Measurements from ENCODE around the gene HTR1E.
"Not testable (repeated sequence)": the region's sequence is repeated elsewhere in the genome, so short reads cannot be mapped to it uniquely, and the experiment has no call there.

The HTR1E gene

GRCh38 chr6:86937219-86938079 lies at the start of gene HTR1E:
HTR1E (plus strand) TSS chr6:86937528; CDS start chr6:87015335, 77,807 bp downstream.
- no peak for DNase-seq (ENCODE audit: low read depth)

- DNase-seq (ENCODE audit: low read depth): no peak
These were observed 49.0 kb upstream of the HTR1E start for GRCh38 chr6:86888301-86888700.

GRCh38 chr6:86897265-86897664 lies 40.1 kb upstream of the HTR1E start:
- not testable (repeated sequence) for DNase-seq (ENCODE audit: low read depth)

- no peak for DNase-seq (ENCODE audit: low read depth)
These were observed 23.5 kb upstream of the HTR1E start for GRCh38 chr6:86913795-86914194.

- no peak for DNase-seq (ENCODE audit: low read depth)
These were observed 20.9 kb upstream of the HTR1E start for GRCh38 chr6:86916393-86916792.

- not testable (repeated sequence) for DNase-seq (ENCODE audit: low read depth)
These were observed 10.2 kb upstream of the HTR1E start for GRCh38 chr6:86927138-86927537.

- DNase-seq (ENCODE audit: low read depth): not testable (repeated sequence)
These were observed 9.5 kb upstream of the HTR1E start for GRCh38 chr6:86927859-86928258.

- DNase-seq (ENCODE audit: low read depth): no peak
These were observed 3.0 kb upstream of the HTR1E start for GRCh38 chr6:86934365-86934764.

- DNase-seq (ENCODE audit: low read depth): no peak
These were observed 502 bp upstream of the HTR1E start for GRCh38 chr6:86936834-86937218.

GRCh38 chr6:86938814-86939213 lies 1.5 kb downstream of the HTR1E start:
- no peak for DNase-seq (ENCODE audit: low read depth)

GRCh38 chr6:86941461-86941860 lies 4.1 kb downstream of the HTR1E start:
- no peak for DNase-seq (ENCODE audit: low read depth)

- DNase-seq (ENCODE audit: low read depth): no peak
These were observed 5.6 kb downstream of the HTR1E start for GRCh38 chr6:86942769-86943516.

GRCh38 chr6:86943819-86944407 lies 6.6 kb downstream of the HTR1E start:
- DNase-seq (ENCODE audit: low read depth): no peak

- no peak for DNase-seq (ENCODE audit: low read depth)
These were observed 12.4 kb downstream of the HTR1E start for GRCh38 chr6:86949771-86950170.

GRCh38 chr6:86952991-86953390 lies 15.7 kb downstream of the HTR1E start:
- DNase-seq (ENCODE audit: low read depth): no peak

GRCh38 chr6:86959656-86960055 lies 22.3 kb downstream of the HTR1E start:
- no peak for DNase-seq (ENCODE audit: low read depth)

- DNase-seq (ENCODE audit: low read depth): no peak
These were observed 24.3 kb downstream of the HTR1E start for GRCh38 chr6:86961455-86962200.

GRCh38 chr6:86963352-86963751 lies 26.0 kb downstream of the HTR1E start:
- DNase-seq (ENCODE audit: low read depth): no peak

GRCh38 chr6:86964029-86964579 lies 26.8 kb downstream of the HTR1E start:
- no peak for DNase-seq (ENCODE audit: low read depth)

- DNase-seq (ENCODE audit: low read depth): no peak
These were observed 28.9 kb downstream of the HTR1E start for GRCh38 chr6:86966271-86966670.

GRCh38 chr6:86969573-86969972 lies 32.2 kb downstream of the HTR1E start:
- DNase-seq (ENCODE audit: low read depth): no peak

- DNase-seq (ENCODE audit: low read depth): no peak
These were observed 35.8 kb downstream of the HTR1E start for GRCh38 chr6:86973088-86973487.

Measured in activated T-cell treated with anti-CD3 and anti-CD28 coated beads for 24 hours (primary cell).